ENCODE measurements around the gene CFAP298. TPM values are rescaled to one million over a fixed set of nuclear protein-coding genes. Genes with fewer than 3 reads are reported as not detected.
"Not testable (repeated sequence)": the region's sequence is repeated elsewhere in the genome, so short reads cannot be mapped to it uniquely, and the experiment has no call there.

The CFAP298 gene
- total RNA-seq, 4 donors from 2014 or later, result 22.8 to 41.2 (median 32.8) TPM

DNA sequence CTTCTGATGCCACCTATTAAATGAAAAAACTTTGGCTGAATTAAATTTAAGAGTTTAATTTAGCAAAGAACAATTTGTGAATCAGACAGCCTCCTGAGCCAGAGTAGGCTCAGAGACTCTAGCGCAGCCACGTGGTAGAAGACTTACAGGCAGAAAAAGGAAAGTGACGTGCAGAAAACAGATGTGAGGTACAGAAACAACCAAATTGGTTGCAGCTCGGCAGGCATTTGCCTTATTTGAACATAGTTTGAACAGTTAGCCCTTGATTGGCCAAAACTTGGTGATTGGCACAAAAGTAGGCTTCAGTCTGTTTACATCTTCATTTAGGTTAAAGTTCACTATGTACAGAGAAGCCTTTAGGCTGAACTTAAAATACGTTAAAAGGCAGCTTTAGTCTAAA lies 49.8 kb downstream of the CFAP298 start:
- H3K27ac ChIP-seq (replicated peaks in 1 of 4), result peak overlapping the region; percentile 23 to 65 (median 36)
- peak; percentile 78 for DNase-seq (ENCODE audit: extremely low spot score)

DNA sequence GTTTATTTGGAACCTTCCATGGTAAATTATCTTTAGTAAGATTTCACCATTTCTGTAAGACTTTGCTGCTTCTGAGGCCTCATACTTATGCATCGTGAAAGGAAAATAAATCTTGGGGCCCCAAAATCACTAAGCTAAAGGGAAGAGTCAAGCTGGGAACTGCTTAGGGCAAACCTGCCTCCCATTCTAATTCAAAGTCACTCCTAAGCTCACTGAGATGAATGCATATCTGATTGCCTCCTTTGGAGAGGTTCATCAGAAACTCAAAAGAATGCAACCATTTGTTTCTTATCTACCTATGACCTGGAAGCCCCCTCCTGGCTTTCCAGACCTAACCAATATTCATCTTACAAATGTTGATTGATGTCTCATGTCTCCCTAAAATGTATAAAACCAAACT lies 50.7 kb downstream of the CFAP298 start:
- WGBS, result 84% methylated on average over 1 of the region's 1 CpG
- intact Hi-C loops (cut with DNase I), result not testable (repeated sequence)
- H3K27ac ChIP-seq (replicated peaks in 1 of 4), result peak overlapping the region in 1 of 4 donors; percentile 65

More for the DNA sequence above, 49.8 kb downstream of the CFAP298 start:
- no peak for TF ChIP-seq EP300 (IDR thresholded peaks at IDR 0.05)
- no peak for TF ChIP-seq POLR2A (IDR thresholded peaks at IDR 0.05; ENCODE audit: low read depth)
- TF ChIP-seq, protein P1, sequence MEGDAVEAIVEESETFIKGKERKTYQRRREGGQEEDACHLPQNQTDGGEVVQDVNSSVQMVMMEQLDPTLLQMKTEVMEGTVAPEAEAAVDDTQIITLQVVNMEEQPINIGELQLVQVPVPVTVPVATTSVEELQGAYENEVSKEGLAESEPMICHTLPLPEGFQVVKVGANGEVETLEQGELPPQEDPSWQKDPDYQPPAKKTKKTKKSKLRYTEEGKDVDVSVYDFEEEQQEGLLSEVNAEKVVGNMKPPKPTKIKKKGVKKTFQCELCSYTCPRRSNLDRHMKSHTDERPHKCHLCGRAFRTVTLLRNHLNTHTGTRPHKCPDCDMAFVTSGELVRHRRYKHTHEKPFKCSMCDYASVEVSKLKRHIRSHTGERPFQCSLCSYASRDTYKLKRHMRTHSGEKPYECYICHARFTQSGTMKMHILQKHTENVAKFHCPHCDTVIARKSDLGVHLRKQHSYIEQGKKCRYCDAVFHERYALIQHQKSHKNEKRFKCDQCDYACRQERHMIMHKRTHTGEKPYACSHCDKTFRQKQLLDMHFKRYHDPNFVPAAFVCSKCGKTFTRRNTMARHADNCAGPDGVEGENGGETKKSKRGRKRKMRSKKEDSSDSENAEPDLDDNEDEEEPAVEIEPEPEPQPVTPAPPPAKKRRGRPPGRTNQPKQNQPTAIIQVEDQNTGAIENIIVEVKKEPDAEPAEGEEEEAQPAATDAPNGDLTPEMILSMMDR (IDR thresholded peaks at IDR 0.05), result peak; percentile 27 to 48 (median 37)
- TF ChIP-seq POLR2AphosphoS5 (IDR thresholded peaks at IDR 0.05), result peak; percentile 32 to 48
- WGBS, result 68% methylated on average over 5 of the region's 5 CpGs
- H3K36me3 ChIP-seq, result no peaks in the 10 kb centered on the region
- H3K4me3 ChIP-seq, result no peak overlapping the region
- peaks cover 0 to 10% (median 8%) of the 10 kb centered on the region in 4 donors for H3K4me1 ChIP-seq
- H3K27me3 ChIP-seq, result no peaks in the 10 kb centered on the region
- H3K9me3 ChIP-seq, result no peaks in the 10 kb centered on the region
- intact Hi-C loops (cut with DNase I), result no loop called here

DNA sequence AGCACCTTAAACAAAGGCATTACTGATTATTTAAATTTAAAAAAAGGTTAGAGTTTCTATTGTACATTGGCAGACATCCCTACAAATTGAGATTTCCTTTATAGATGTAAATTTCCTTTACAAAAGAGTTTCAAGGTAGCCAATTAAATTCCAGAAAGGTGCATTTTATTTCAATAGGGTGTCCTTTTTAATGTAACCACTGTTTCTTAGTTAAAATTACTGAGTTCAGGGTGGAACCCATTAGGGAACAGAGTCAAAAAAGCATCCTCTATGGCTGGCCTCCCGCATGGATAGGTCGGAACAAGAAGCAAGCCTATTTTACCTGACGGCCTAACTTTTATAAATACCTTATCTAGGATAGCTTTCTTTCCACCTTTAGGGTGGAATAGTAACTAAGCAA lies 51.3 kb downstream of the CFAP298 start:
- Histone ChIP-seq H3K27ac (replicated peaks in 1 of 4) (no peak overlapping the region), H3K27me3 (no peaks in the 10 kb centered on the region), H3K9me3 (no peaks in the 10 kb centered on the region), H3K36me3 (no peaks in the 10 kb centered on the region), H3K4me3 (no peak overlapping the region), H3K4me1 (peaks cover 0 to 10% (median 8%) of the 10 kb centered on the region in 4 donors)
- intact Hi-C loops (cut with DNase I), result no loop called here
- TF ChIP-seq POLR2A (IDR thresholded peaks at IDR 0.05; ENCODE audit: low read depth) (no peak), POLR2AphosphoS5 (IDR thresholded peaks at IDR 0.05) (no peak)
- TF ChIP-seq, protein P1 (IDR thresholded peaks at IDR 0.05), result no peak
- WGBS, result 96% methylated on average over 3 of the region's 3 CpGs
- DNase-seq (ENCODE audit: extremely low spot score), result peak; percentile 24

More for the DNA sequence above, 50.7 kb downstream of the CFAP298 start:
- not testable (repeated sequence) for H3K27me3 ChIP-seq; H3K36me3 ChIP-seq; H3K4me3 ChIP-seq; DNase-seq (ENCODE audit: extremely low spot score); H3K9me3 ChIP-seq
- peaks cover 0 to 10% (median 8%) of the 10 kb centered on the region in 4 donors for H3K4me1 ChIP-seq

DNA sequence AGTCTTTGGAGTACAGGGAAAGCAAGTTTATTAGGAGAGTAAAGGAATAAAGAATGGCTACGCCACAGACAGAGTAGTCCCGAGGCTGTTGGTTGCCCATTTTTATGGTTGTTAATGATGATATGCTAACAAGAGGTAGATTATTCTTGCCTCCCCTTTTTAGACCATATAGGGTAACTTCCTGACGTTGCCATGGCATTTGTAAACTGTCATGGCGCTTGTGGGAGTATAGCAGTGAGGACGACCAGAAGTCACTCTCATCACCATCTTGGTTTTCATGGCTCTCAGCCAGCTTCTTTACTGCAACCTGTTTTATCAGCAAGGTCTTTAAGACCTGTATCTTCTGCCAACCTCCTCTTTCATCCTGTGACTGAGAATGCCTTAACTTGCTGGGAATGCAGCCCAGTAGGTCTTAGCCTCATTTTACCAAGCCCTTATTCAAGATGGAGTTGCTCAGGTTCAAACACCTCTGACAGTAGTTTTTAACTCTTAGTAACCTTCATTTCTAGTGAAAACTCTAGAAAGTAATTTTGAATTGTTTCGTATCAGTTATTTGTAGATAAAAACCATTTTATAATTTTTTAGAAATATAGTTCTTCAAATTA lies 53.1 kb downstream of the CFAP298 start:
- intact Hi-C loops (cut with DNase I), result no loop called here
- Histone ChIP-seq H3K36me3 (no peaks in the 10 kb centered on the region), H3K4me3 (no peak overlapping the region), H3K9me3 (no peaks in the 10 kb centered on the region), H3K27ac (replicated peaks in 1 of 4) (no peak overlapping the region), H3K4me1 (peaks cover 4 to 10% (median 8%) of the 10 kb centered on the region in 4 donors), H3K27me3 (no peaks in the 10 kb centered on the region)
- DNase-seq (ENCODE audit: extremely low spot score), result peak; percentile 85
- no peak for TF ChIP-seq EP300 (IDR thresholded peaks at IDR 0.05)
- no peak for TF ChIP-seq POLR2AphosphoS5 (IDR thresholded peaks at IDR 0.05)
- TF ChIP-seq, protein P1 (IDR thresholded peaks at IDR 0.05), result no peak
- no peak for TF ChIP-seq POLR2A (IDR thresholded peaks at IDR 0.05; ENCODE audit: low read depth)
- WGBS, result over 99% methylated on average over 6 of the region's 6 CpGs

DNA sequence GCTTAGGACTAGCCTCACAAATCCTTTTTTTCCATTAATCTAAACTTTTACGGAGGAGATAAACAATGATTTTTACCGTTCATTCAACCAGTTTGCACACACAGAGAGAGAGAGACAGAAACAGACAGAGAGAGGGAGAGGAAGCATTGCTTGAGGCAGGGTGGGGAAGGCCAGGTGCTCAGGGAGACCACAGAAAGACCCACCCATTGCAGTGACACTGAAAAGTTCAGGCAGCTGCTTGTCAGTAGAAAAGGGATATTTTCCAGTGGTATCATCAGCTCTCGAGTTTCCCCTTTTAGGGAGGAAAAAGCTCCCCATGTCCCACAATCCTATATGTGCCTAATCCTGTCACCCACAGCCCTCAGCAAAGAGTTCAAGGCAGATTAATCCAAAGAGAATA lies 54.1 kb downstream of the CFAP298 start:
- no peaks in the 10 kb centered on the region for H3K9me3 ChIP-seq
- TF ChIP-seq EP300 (IDR thresholded peaks at IDR 0.05) (no peak), POLR2A (IDR thresholded peaks at IDR 0.05; ENCODE audit: low read depth) (no peak), POLR2AphosphoS5 (IDR thresholded peaks at IDR 0.05) (no peak)
- TF ChIP-seq, protein P1 (IDR thresholded peaks at IDR 0.05), result no peak
- H3K4me3 ChIP-seq, result no peak overlapping the region
- H3K4me1 ChIP-seq, result peaks cover 4 to 10% (median 8%) of the 10 kb centered on the region in 4 donors
- intact Hi-C loops (cut with DNase I), result no loop called here
- H3K27ac ChIP-seq (replicated peaks in 1 of 4), result no peak overlapping the region
- no peaks in the 10 kb centered on the region for H3K27me3 ChIP-seq
- WGBS, result 88% methylated on average over 3 of the region's 3 CpGs
- H3K36me3 ChIP-seq, result no peaks in the 10 kb centered on the region
- DNase-seq (ENCODE audit: extremely low spot score), result peak; percentile 34
